HepG2 (cell line): ENCODE results near the gene SERTAD1. TPM values are rescaled to one million over a fixed set of nuclear protein-coding genes. Genes with fewer than 3 reads are reported as not detected.

Experiments used
- BRCA1 ChIP-seq: sonication (generic); formaldehyde crosslinking; IDR thresholded peaks from 2 replicates; pipeline ENCODE4 v1.4.0; 2020; ENCODE audit warnings: missing genetic modification reagents
- CHD2 ChIP-seq: IDR thresholded peaks from 2 replicates; pipeline ENCODE4 v1.6.1; 2011; ENCODE audit warnings: low read depth, low read length, improper control_type of control experiment
- DMAP1 ChIP-seq: IDR thresholded peaks from 2 replicates; pipeline ENCODE4 v1.6.1; 2016
- HOXD1 ChIP-seq: sonication (generic); formaldehyde crosslinking; IDR thresholded peaks from 2 replicates; pipeline ENCODE4 v1.5.0; 2020; ENCODE audit warnings: missing genetic modification reagents
- KAT8 ChIP-seq: IDR thresholded peaks from 2 replicates; pipeline ENCODE4 v1.6.1; 2016; ENCODE audit warnings: missing genetic modification reagents, missing compliant biosample characterization
- MYNN ChIP-seq: sonication (generic); formaldehyde crosslinking; IDR thresholded peaks from 2 replicates; pipeline ENCODE4 v1.4.0; 2020; ENCODE audit warnings: mild to moderate bottlenecking, low read depth, missing genetic modification reagents
- ZNF556 ChIP-seq: sonication (generic); formaldehyde crosslinking; IDR thresholded peaks from 2 replicates; pipeline ENCODE4 v1.4.0; 2020; ENCODE audit warnings: mild to moderate bottlenecking, missing genetic modification reagents, borderline replicate concordance
- ZNF572 ChIP-seq: sonication (generic); formaldehyde crosslinking; IDR thresholded peaks from 2 replicates; pipeline ENCODE4 v1.5.1; 2020; ENCODE audit warnings: mild to moderate bottlenecking, missing genetic modification reagents
- polyA plus RNA-seq, 8 experiments: library from polyadenylated mRNA; depleted of rRNA in 3 of 8; stranded (reverse) in 7 of 8; unstranded in 1 of 8; fragments of >200 nt; fragmentation: Illumina TruSeq in 4 of 8; extraction: Trizol in 4 of 8; gene quantifications; 2 replicates each; pipeline versions ENCODE4 v1.2.1 to v1.2.3, GENCODE V29; 2011 to 2016; ENCODE audit warnings: low read depth in 4 of 8, missing spikeins in 1 of 8, mixed read lengths in 1 of 8; ENCODE audit not compliant: insufficient read depth in 1 of 8
- total RNA-seq, 5 experiments: library from RNA; depleted of rRNA; stranded (reverse); fragments of >200 nt; fragmentation: Illumina TruSeq; extraction: Trizol; gene quantifications; 2 replicates each; pipeline ENCODE4 v1.2.3, GENCODE V29; 2016; ENCODE audit warnings: low read depth in 1 of 5
- TF ChIP-seq, protein P1 (sequence below): sonication (generic); formaldehyde crosslinking; IDR thresholded peaks from 2 replicates; pipeline ENCODE4 v1.4.0; 2020; ENCODE audit warnings: missing genetic modification reagents, borderline replicate concordance
- TF ChIP-seq, protein P2 (sequence below): sonication (generic); formaldehyde crosslinking; IDR thresholded peaks from 2 replicates; pipeline ENCODE4 v1.4.0; 2020; ENCODE audit warnings: missing genetic modification reagents
- TF ChIP-seq, protein P3 (sequence below): IDR thresholded peaks from 2 replicates; pipeline ENCODE4 v1.6.1; 2016; ENCODE audit warnings: control low read depth
- TF ChIP-seq, protein P4 (sequence below): sonication (generic); formaldehyde crosslinking; IDR thresholded peaks from 2 replicates; pipeline ENCODE4 v1.4.0; 2020; ENCODE audit warnings: missing genetic modification reagents
- TF ChIP-seq, protein P5 (sequence below): sonication (generic); formaldehyde crosslinking; IDR thresholded peaks from 2 replicates; pipeline ENCODE4 v1.4.0; 2020; ENCODE audit warnings: mild to moderate bottlenecking, missing genetic modification reagents

Gene SERTAD1
- total and polyA plus RNA-seq, 2 of the 13 experiments (the other 11 are each of a cell fraction or from before 2014, with no cell fraction given) = 4.3 to 4.5 TPM

GRCh38 chr19:40433391-40434216 is 7.8 kb upstream of the SERTAD1 start (continued):
- TF ChIP-seq, protein P1, sequence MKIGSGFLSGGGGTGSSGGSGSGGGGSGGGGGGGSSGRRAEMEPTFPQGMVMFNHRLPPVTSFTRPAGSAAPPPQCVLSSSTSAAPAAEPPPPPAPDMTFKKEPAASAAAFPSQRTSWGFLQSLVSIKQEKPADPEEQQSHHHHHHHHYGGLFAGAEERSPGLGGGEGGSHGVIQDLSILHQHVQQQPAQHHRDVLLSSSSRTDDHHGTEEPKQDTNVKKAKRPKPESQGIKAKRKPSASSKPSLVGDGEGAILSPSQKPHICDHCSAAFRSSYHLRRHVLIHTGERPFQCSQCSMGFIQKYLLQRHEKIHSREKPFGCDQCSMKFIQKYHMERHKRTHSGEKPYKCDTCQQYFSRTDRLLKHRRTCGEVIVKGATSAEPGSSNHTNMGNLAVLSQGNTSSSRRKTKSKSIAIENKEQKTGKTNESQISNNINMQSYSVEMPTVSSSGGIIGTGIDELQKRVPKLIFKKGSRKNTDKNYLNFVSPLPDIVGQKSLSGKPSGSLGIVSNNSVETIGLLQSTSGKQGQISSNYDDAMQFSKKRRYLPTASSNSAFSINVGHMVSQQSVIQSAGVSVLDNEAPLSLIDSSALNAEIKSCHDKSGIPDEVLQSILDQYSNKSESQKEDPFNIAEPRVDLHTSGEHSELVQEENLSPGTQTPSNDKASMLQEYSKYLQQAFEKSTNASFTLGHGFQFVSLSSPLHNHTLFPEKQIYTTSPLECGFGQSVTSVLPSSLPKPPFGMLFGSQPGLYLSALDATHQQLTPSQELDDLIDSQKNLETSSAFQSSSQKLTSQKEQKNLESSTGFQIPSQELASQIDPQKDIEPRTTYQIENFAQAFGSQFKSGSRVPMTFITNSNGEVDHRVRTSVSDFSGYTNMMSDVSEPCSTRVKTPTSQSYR (CRISPR knock-in tag) = peak; percentile 91
- TF ChIP-seq KAT8 = no peak
- peak; percentile 39; the same call in 1 of the 2 replicates for TF ChIP-seq DMAP1
- TF ChIP-seq, protein P2, sequence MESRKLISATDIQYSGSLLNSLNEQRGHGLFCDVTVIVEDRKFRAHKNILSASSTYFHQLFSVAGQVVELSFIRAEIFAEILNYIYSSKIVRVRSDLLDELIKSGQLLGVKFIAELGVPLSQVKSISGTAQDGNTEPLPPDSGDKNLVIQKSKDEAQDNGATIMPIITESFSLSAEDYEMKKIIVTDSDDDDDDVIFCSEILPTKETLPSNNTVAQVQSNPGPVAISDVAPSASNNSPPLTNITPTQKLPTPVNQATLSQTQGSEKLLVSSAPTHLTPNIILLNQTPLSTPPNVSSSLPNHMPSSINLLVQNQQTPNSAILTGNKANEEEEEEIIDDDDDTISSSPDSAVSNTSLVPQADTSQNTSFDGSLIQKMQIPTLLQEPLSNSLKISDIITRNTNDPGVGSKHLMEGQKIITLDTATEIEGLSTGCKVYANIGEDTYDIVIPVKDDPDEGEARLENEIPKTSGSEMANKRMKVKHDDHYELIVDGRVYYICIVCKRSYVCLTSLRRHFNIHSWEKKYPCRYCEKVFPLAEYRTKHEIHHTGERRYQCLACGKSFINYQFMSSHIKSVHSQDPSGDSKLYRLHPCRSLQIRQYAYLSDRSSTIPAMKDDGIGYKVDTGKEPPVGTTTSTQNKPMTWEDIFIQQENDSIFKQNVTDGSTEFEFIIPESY (CRISPR knock-in tag) = no peak
- TF ChIP-seq CHD2 = no peak
- TF ChIP-seq, protein P3, sequence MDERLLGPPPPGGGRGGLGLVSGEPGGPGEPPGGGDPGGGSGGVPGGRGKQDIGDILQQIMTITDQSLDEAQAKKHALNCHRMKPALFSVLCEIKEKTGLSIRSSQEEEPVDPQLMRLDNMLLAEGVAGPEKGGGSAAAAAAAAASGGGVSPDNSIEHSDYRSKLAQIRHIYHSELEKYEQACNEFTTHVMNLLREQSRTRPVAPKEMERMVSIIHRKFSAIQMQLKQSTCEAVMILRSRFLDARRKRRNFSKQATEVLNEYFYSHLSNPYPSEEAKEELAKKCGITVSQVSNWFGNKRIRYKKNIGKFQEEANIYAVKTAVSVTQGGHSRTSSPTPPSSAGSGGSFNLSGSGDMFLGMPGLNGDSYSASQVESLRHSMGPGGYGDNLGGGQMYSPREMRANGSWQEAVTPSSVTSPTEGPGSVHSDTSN (CRISPR knock-in tag) = no peak
- TF ChIP-seq ZNF572 (CRISPR knock-in tag) = no peak
- no peak for TF ChIP-seq HOXD1 (CRISPR knock-in tag)
- TF ChIP-seq ZNF556 (CRISPR knock-in tag) = peak; percentile 11; the same call in 1 of the 2 replicates
- TF ChIP-seq, protein P4, sequence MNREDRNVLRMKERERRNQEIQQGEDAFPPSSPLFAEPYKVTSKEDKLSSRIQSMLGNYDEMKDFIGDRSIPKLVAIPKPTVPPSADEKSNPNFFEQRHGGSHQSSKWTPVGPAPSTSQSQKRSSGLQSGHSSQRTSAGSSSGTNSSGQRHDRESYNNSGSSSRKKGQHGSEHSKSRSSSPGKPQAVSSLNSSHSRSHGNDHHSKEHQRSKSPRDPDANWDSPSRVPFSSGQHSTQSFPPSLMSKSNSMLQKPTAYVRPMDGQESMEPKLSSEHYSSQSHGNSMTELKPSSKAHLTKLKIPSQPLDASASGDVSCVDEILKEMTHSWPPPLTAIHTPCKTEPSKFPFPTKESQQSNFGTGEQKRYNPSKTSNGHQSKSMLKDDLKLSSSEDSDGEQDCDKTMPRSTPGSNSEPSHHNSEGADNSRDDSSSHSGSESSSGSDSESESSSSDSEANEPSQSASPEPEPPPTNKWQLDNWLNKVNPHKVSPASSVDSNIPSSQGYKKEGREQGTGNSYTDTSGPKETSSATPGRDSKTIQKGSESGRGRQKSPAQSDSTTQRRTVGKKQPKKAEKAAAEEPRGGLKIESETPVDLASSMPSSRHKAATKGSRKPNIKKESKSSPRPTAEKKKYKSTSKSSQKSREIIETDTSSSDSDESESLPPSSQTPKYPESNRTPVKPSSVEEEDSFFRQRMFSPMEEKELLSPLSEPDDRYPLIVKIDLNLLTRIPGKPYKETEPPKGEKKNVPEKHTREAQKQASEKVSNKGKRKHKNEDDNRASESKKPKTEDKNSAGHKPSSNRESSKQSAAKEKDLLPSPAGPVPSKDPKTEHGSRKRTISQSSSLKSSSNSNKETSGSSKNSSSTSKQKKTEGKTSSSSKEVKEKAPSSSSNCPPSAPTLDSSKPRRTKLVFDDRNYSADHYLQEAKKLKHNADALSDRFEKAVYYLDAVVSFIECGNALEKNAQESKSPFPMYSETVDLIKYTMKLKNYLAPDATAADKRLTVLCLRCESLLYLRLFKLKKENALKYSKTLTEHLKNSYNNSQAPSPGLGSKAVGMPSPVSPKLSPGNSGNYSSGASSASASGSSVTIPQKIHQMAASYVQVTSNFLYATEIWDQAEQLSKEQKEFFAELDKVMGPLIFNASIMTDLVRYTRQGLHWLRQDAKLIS (CRISPR knock-in tag) = no peak
- no peak for TF ChIP-seq BRCA1 (CRISPR knock-in tag)
- TF ChIP-seq MYNN = no peak
- TF ChIP-seq, protein P5, sequence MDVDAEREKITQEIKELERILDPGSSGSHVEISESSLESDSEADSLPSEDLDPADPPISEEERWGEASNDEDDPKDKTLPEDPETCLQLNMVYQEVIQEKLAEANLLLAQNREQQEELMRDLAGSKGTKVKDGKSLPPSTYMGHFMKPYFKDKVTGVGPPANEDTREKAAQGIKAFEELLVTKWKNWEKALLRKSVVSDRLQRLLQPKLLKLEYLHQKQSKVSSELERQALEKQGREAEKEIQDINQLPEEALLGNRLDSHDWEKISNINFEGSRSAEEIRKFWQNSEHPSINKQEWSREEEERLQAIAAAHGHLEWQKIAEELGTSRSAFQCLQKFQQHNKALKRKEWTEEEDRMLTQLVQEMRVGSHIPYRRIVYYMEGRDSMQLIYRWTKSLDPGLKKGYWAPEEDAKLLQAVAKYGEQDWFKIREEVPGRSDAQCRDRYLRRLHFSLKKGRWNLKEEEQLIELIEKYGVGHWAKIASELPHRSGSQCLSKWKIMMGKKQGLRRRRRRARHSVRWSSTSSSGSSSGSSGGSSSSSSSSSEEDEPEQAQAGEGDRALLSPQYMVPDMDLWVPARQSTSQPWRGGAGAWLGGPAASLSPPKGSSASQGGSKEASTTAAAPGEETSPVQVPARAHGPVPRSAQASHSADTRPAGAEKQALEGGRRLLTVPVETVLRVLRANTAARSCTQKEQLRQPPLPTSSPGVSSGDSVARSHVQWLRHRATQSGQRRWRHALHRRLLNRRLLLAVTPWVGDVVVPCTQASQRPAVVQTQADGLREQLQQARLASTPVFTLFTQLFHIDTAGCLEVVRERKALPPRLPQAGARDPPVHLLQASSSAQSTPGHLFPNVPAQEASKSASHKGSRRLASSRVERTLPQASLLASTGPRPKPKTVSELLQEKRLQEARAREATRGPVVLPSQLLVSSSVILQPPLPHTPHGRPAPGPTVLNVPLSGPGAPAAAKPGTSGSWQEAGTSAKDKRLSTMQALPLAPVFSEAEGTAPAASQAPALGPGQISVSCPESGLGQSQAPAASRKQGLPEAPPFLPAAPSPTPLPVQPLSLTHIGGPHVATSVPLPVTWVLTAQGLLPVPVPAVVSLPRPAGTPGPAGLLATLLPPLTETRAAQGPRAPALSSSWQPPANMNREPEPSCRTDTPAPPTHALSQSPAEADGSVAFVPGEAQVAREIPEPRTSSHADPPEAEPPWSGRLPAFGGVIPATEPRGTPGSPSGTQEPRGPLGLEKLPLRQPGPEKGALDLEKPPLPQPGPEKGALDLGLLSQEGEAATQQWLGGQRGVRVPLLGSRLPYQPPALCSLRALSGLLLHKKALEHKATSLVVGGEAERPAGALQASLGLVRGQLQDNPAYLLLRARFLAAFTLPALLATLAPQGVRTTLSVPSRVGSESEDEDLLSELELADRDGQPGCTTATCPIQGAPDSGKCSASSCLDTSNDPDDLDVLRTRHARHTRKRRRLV (CRISPR knock-in tag) = no peak; the same call in 1 of the 2 replicates
